WTC11 (cell line): ENCODE data around the gene SLC26A3. TPM values are rescaled to one million over a fixed set of nuclear protein-coding genes. Genes with fewer than 3 reads are reported as not detected.

Experiments used
- ATAC-seq: fragments of 200-7000 bp; cut with Tn5 transposase; 2 replicates; pipeline ENCODE4 v1.10.0; 2021; ENCODE audit warnings: mild to moderate bottlenecking, moderate library complexity
- CTCF ChIA-PET: fragments of 300-600 bp; sonication (Branson Sonifier 250); formaldehyde crosslinking; loops from one replicate; lab custom pipeline; 2021; ENCODE audit warnings: antibody characterized with exemption; lab: Charles Lee
- POLR2A ChIA-PET: fragments of 350-600 bp; sonication (Branson Sonifier 250); formaldehyde crosslinking; loops from one replicate; lab custom pipeline; 2021; ENCODE audit warnings: antibody characterized with exemption; lab: Charles Lee
- DNase-seq: peaks from one replicate; pipeline ENCODE4 v3.0.0; 2021; ENCODE audit warnings: low spot score
- H3K27ac Mint-ChIP-seq: 2 replicates; pipeline ENCODE4 v1.8.0; 2021; ENCODE audit warnings: mixed read lengths
- H3K27me3 Mint-ChIP-seq: 2 replicates; pipeline ENCODE4 v1.8.0; 2021; ENCODE audit warnings: low read depth, mild to moderate bottlenecking, moderate library complexity, mixed read lengths
- H3K36me3 Mint-ChIP-seq: 2 replicates; pipeline ENCODE4 v1.8.0; 2021; ENCODE audit warnings: mixed read lengths
- H3K4me1 Mint-ChIP-seq: 2 replicates; pipeline ENCODE4 v1.8.0; 2022; ENCODE audit warnings: mixed read lengths
- H3K4me3 Mint-ChIP-seq: 2 replicates; pipeline ENCODE4 v1.8.0; 2021; ENCODE audit warnings: mild to moderate bottlenecking, moderate library complexity, mixed read lengths
- H3K9me3 Mint-ChIP-seq: 2 replicates; pipeline ENCODE4 v1.8.0; 2021; ENCODE audit warnings: mixed read lengths
- CREB1 ChIP-seq: sonication (generic); formaldehyde crosslinking; IDR thresholded peaks from 2 replicates; pipeline ENCODE4 v1.8.0; 2023; ENCODE audit warnings: mild to moderate bottlenecking, missing genetic modification reagents
- FOXK1 ChIP-seq: sonication (generic); formaldehyde crosslinking; IDR thresholded peaks from 2 replicates; pipeline ENCODE4 v1.8.0; 2022; ENCODE audit warnings: mild to moderate bottlenecking, moderate library complexity, missing genetic modification reagents
- JAZF1 ChIP-seq: fragments of 250-450 bp; sonication (Bioruptor Pico); IDR thresholded peaks from 2 replicates; pipeline ENCODE4 v1.9.0; 2021; ENCODE audit warnings: moderate library complexity, mild to moderate bottlenecking, inconsistent platforms
- JUN ChIP-seq: sonication (generic); formaldehyde crosslinking; IDR thresholded peaks from 2 replicates; pipeline ENCODE4 v1.8.0; 2023; ENCODE audit warnings: mild to moderate bottlenecking, missing genetic modification reagents
- KAT7 ChIP-seq: sonication (generic); formaldehyde crosslinking; IDR thresholded peaks from 2 replicates; pipeline ENCODE4 v1.8.1; 2023; ENCODE audit warnings: missing genetic modification reagents, mild to moderate bottlenecking, borderline replicate concordance
- MYBL2 ChIP-seq: sonication (generic); formaldehyde crosslinking; IDR thresholded peaks from 2 replicates; pipeline ENCODE4 v1.8.1; 2023; ENCODE audit warnings: mild to moderate bottlenecking, moderate library complexity, missing genetic modification reagents
- NR1H2 ChIP-seq: sonication (generic); formaldehyde crosslinking; IDR thresholded peaks from 2 replicates; pipeline ENCODE4 v1.9.0; 2021; ENCODE audit warnings: mild to moderate bottlenecking, moderate library complexity, missing genetic modification reagents
- NR3C1 ChIP-seq: sonication (generic); formaldehyde crosslinking; conservative IDR thresholded peaks from 2 replicates; pipeline ENCODE4 v1.8.1; 2023; ENCODE audit warnings: low read depth, mild to moderate bottlenecking, missing genetic modification reagents
- RORB ChIP-seq: fragments of 250-450 bp; sonication (Bioruptor Pico); IDR thresholded peaks from 2 replicates; pipeline ENCODE4 v1.9.0; 2021; ENCODE audit warnings: mild to moderate bottlenecking
- SMAD4 ChIP-seq: sonication (generic); formaldehyde crosslinking; IDR thresholded peaks from 2 replicates; pipeline ENCODE4 v1.8.0; 2022; ENCODE audit warnings: mild to moderate bottlenecking, missing genetic modification reagents
- SP1 ChIP-seq: sonication (generic); formaldehyde crosslinking; conservative IDR thresholded peaks from 2 replicates; pipeline ENCODE4 v1.8.1; 2022; ENCODE audit warnings: missing genetic modification reagents
- total RNA-seq: library from RNA; stranded (reverse); gene quantifications from 3 replicates; pipeline ENCODE4 v1.2.3, GENCODE V29; 2021
- TF ChIP-seq, protein P1 (sequence below): fragments of 250-450 bp; sonication (Bioruptor Pico); IDR thresholded peaks from 2 replicates; pipeline ENCODE4 v1.9.0; 2021; ENCODE audit warnings: moderate library complexity, mild to moderate bottlenecking, inconsistent platforms, borderline replicate concordance
- TF ChIP-seq, protein P2 (sequence below): sonication (generic); formaldehyde crosslinking; IDR thresholded peaks from 2 replicates; pipeline ENCODE4 v1.8.1; 2022; ENCODE audit warnings: mild to moderate bottlenecking, moderate library complexity, missing genetic modification reagents
- TF ChIP-seq, protein P3 (sequence below): sonication (generic); formaldehyde crosslinking; IDR thresholded peaks from 2 replicates; pipeline ENCODE4 v1.8.0; 2022; ENCODE audit warnings: mild to moderate bottlenecking, missing genetic modification reagents

Gene SLC26A3
- total RNA-seq, 1 experiment from 2014 or later: 0.28 TPM

DNA sequence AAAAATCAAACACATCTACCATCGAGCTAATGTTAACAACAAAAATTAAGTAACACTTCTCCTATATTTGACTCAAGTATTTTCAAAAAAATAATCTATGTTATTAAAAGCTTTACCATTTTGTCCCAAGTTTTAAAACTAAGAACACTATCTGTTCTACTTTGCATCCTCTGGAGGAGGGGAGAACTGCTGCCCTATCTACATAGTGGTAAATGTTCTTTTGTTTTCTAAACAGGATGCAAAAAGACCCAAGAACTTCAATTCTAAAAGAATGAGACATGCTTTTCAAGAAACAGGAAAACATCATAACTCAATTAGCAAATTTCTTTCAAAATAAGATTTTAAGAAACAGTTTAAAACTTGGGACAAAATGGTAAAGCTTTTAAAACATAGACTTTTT lies 14.8 kb downstream of the SLC26A3 start:
- Mint-ChIP-seq H3K9me3 (0 out of 2 replicates have a peak, but pooled peaks cover 4% of the 10 kb centered on the region), H3K27me3 (no peaks in the 10 kb centered on the region), H3K4me3 (no peak overlapping the region), H3K27ac (no peak overlapping the region), H3K36me3 (no peaks in the 10 kb centered on the region), H3K4me1 (peaks cover 25% of the 10 kb centered on the region)
- no peak for TF ChIP-seq NR1H2 (CRISPR knock-in tag)
- TF ChIP-seq CREB1 (CRISPR knock-in tag): no peak
- no peak for TF ChIP-seq KAT7 (CRISPR knock-in tag)
- no peak for TF ChIP-seq RORB (CRISPR knock-in tag)
- TF ChIP-seq MYBL2 (CRISPR knock-in tag): no peak
- POLR2A ChIA-PET: interaction anchor here (0.7 kb wide), 1 partner anchor 313 kb away, joined by 5 read pairs; no protein-coding TSS in a partner anchor
- CTCF ChIA-PET: interaction anchor here (0.6 to 1.8 kb wide), 2 partner anchors 87 to 223 kb away, joined by 3 to 8 read pairs; no protein-coding TSS in a partner anchor
- ATAC-seq (peak; percentile 51), DNase-seq (no peak)

DNA sequence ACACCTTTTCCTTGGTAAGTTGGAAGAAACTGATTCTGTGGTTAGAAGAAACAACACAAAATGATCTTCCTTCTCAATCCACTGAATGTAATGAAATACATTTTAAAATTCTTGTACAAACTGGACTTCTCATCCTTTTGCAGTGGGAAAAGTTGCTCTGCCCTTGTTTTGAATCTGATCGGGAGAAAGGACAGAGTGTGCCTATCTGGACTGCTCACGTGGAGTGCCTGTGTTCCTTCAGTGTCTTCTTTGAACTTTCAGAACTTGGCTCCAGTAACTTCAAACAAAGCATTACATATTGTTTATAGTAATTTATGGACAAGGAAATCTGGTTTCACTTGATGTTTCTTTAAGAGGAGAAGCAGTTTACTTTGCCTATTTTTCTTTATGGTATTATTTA lies 17.1 kb downstream of the SLC26A3 start:
- no peak for DNase-seq
- TF ChIP-seq JAZF1 (CRISPR knock-in tag) (no peak), SP1 (CRISPR knock-in tag) (no peak), NR3C1 (CRISPR knock-in tag) (no peak), FOXK1 (CRISPR knock-in tag) (no peak)
- Mint-ChIP-seq H3K27me3 (no peaks in the 10 kb centered on the region), H3K36me3 (no peaks in the 10 kb centered on the region), H3K9me3 (no peaks in the 10 kb centered on the region), H3K27ac (no peak overlapping the region), H3K4me3 (no peak overlapping the region), H3K4me1 (peaks cover 25% of the 10 kb centered on the region)
- ChIA-PET POLR2A (no interaction called here), CTCF (no interaction called here)
- ATAC-seq: no peak

DNA sequence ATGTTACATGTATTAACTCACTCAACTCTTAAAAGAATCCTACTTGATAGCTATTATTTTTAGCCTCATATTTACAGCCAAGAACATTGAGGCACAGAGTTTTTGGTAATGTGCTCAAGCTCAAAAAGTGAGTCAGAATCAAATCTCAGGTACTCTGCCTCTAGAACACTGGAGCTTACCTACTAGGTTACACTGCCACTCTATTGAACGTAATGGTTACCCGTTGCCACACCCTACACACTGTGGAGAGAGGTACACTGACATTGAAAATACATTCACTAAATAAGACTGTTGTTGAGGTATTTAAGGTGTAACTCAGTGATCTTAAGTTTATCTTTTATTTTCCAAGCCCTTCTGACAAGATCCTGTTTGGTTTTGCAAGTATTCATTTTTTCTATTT lies 17.9 kb downstream of the SLC26A3 start:
- no peaks in the 10 kb centered on the region for H3K36me3 Mint-ChIP-seq
- H3K9me3 Mint-ChIP-seq: no peaks in the 10 kb centered on the region
- TF ChIP-seq NR3C1 (CRISPR knock-in tag) (no peak), JUN (CRISPR knock-in tag) (no peak), RORB (CRISPR knock-in tag) (no peak)
- TF ChIP-seq, protein P1, sequence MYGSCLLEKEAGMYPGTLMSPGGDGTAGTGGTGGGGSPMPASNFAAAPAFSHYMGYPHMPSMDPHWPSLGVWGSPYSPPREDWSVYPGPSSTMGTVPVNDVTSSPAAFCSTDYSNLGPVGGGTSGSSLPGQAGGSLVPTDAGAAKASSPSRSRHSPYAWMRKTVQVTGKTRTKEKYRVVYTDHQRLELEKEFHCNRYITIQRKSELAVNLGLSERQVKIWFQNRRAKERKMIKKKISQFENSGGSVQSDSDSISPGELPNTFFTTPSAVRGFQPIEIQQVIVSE: no peak
- TF ChIP-seq, protein P2, sequence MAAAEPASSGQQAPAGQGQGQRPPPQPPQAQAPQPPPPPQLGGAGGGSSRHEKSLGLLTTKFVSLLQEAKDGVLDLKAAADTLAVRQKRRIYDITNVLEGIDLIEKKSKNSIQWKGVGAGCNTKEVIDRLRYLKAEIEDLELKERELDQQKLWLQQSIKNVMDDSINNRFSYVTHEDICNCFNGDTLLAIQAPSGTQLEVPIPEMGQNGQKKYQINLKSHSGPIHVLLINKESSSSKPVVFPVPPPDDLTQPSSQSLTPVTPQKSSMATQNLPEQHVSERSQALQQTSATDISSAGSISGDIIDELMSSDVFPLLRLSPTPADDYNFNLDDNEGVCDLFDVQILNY (CRISPR knock-in tag): no peak
- no peak overlapping the region for H3K27ac Mint-ChIP-seq
- ChIA-PET POLR2A (no interaction called here), CTCF (no interaction called here)
- H3K4me3 Mint-ChIP-seq: no peak overlapping the region
- peaks cover 25% of the 10 kb centered on the region for H3K4me1 Mint-ChIP-seq
- ATAC-seq: no peak
- no peaks in the 10 kb centered on the region for H3K27me3 Mint-ChIP-seq
- DNase-seq: no peak

DNA sequence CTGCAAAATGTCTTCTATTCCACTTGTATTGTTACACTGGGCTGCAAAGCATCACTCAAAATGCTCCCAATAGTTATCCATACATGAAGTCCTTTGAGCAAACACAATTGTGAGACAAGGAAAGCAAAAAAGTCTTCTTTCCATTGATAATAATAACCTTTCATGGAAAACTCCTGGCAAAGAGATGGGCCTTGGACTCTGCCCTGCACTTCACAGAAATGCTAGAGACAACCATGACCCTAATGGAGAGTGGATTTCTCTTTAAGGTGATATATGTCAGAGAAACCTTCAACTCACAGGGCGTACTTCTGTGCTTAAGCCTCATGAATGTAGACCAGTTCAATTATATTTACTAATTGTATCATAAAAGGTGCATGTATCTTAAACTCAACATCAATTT lies 19.4 kb downstream of the SLC26A3 start:
- peaks cover 29% of the 10 kb centered on the region for H3K4me1 Mint-ChIP-seq
- H3K36me3 Mint-ChIP-seq: no peaks in the 10 kb centered on the region
- ATAC-seq (no peak), DNase-seq (no peak)
- TF ChIP-seq SMAD4: no peak
- TF ChIP-seq, protein P1: no peak
- TF ChIP-seq, protein P3, sequence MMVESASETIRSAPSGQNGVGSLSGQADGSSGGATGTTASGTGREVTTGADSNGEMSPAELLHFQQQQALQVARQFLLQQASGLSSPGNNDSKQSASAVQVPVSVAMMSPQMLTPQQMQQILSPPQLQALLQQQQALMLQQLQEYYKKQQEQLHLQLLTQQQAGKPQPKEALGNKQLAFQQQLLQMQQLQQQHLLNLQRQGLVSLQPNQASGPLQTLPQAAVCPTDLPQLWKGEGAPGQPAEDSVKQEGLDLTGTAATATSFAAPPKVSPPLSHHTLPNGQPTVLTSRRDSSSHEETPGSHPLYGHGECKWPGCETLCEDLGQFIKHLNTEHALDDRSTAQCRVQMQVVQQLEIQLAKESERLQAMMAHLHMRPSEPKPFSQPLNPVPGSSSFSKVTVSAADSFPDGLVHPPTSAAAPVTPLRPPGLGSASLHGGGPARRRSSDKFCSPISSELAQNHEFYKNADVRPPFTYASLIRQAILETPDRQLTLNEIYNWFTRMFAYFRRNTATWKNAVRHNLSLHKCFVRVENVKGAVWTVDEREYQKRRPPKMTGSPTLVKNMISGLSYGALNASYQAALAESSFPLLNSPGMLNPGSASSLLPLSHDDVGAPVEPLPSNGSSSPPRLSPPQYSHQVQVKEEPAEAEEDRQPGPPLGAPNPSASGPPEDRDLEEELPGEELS (CRISPR knock-in tag): no peak
- no peaks in the 10 kb centered on the region for H3K9me3 Mint-ChIP-seq
- no peak overlapping the region for H3K27ac Mint-ChIP-seq
- ChIA-PET CTCF (interaction anchor here (1.0 kb wide), 1 partner anchor 91 kb away, joined by 4 read pairs; no protein-coding TSS in a partner anchor), POLR2A (no interaction called here)
- H3K27me3 Mint-ChIP-seq: no peaks in the 10 kb centered on the region
- H3K4me3 Mint-ChIP-seq: no peak overlapping the region
